Measurements from ENCODE around the gene RABGAP1L. TPM values are rescaled to one million over a fixed set of nuclear protein-coding genes. Genes with fewer than 3 reads are reported as not detected.

The RABGAP1L gene
- total and polyA plus RNA-seq, 10 of the 15 experiments (the other 5 are each of a cell fraction or from before 2014, with no cell fraction given) = 5.8 to 194 (median 113) TPM

GRCh38 chr1:174997041-174997440, 837.7 kb downstream of the RABGAP1L start:
- H3K27ac ChIP-seq (ENCODE audit: control insufficient read depth, insufficient read depth) = no peak overlapping the region
- ChIA-PET RAD21 (ENCODE audit: unreplicated experiment) (interaction anchor here (0.6 to 4.4 kb wide), 8 partner anchors 8 to 123 kb away, joined by 3 to 58 read pairs (median 7); partner anchors contain the start of gene MRPS14), CTCF (interaction anchor here (0.6 to 5.2 kb wide), 5 partner anchors 12 to 231 kb away, joined by 3 to 54 read pairs (median 27); no protein-coding TSS in a partner anchor), SMC1A (ENCODE audit: uncharacterized antibody, unreplicated experiment) (interaction anchor here (0.6 to 6.5 kb wide), 9 partner anchors 14 to 228 kb away, joined by 3 to 89 read pairs (median 7); partner anchors contain the start of gene MRPS14), POLR2A (interaction anchor here (1.1 to 4.7 kb wide), 2 partner anchors 27 to 30 kb away, joined by 5 to 45 read pairs; partner anchors contain the start of gene MRPS14)
- no peak for TF ChIP-seq SMARCA5 (IDR thresholded peaks at IDR 0.05)
- no peak for TF ChIP-seq BRCA1 (IDR thresholded peaks at IDR 0.05; ENCODE audit: low read depth, low read length)
- TF ChIP-seq IRF4 (IDR thresholded peaks at IDR 0.05; ENCODE audit: low read depth, low read length) = no peak
- no peak for TF ChIP-seq RUNX3 (IDR thresholded peaks at IDR 0.05; ENCODE audit: low read length)
- no peak for TF ChIP-seq KAT2A (conservative IDR thresholded peaks at IDR 0.05; ENCODE audit: control insufficient read depth, low read depth, low read length)
- TF ChIP-seq KDM1A (IDR thresholded peaks at IDR 0.05; ENCODE audit: borderline replicate concordance) = no peak
- TF ChIP-seq HDAC6 (IDR thresholded peaks at IDR 0.05; ENCODE audit: unreplicated experiment) = no peak
- TF ChIP-seq CBFB (IDR thresholded peaks at IDR 0.05; ENCODE audit: low read depth) = no peak
- TF ChIP-seq YY1 (IDR thresholded peaks at IDR 0.05; ENCODE audit: low read depth, low read length) = no peak
- peaks cover 0 to 6% of the 10 kb centered on the region in 2 experiments; a peak in 2 of 4 replicates for H3K36me3 ChIP-seq (ENCODE audit: control insufficient read depth in 2 of 2, insufficient read depth in 2 of 2, low read length in 1 of 2)
- H3K27me3 ChIP-seq (replicated peaks in 1 of 2; ENCODE audit: control insufficient read depth in 2 of 2, insufficient read depth in 2 of 2, low read length in 1 of 2) = no peaks in the 10 kb centered on the region
- no TSS peak for BruUV-seq (replicated peaks)
- H3K9ac ChIP-seq (ENCODE audit: control insufficient read depth, insufficient read depth, low read length) = no peak overlapping the region
- no peaks in the 10 kb centered on the region for H3K9me3 ChIP-seq (replicated peaks; ENCODE audit: control insufficient read depth, insufficient read depth, low read length)
- H4K20me1 ChIP-seq (ENCODE audit: control insufficient read depth, insufficient read depth) = no peaks in the 10 kb centered on the region
- WGBS (ENCODE audit: insufficient coverage, insufficient replicate concordance, low lambda C conversion rate, missing lambda C conversion rate) = 83% methylated on average over 3 of the region's 3 CpGs
- 0 out of 2 replicates have a peak overlapping the region, but pooled peaks have one; percentile 7 for H3K4me2 ChIP-seq (ENCODE audit: control insufficient read depth, insufficient read depth)
- intact Hi-C loops (cut with micrococcal nuclease; ENCODE audit: unreplicated experiment) = loop anchor here (5.0 to 10.0 kb wide), 4 partner anchors 210 to 1172 kb away; partner anchors contain the start of genes CENPL, DARS2 and RABGAP1L
- FAIRE-seq (no peak), ATAC-seq (no peak), DNase-seq (ENCODE audit: low read depth, low spot score) (no peak)
- in situ Hi-C loops (cut with MboI) = loop anchor here (5.0 to 10.0 kb wide), 2 partner anchors 225 to 732 kb away; no protein-coding TSS in a partner anchor
- no peak overlapping the region for H2AFZ ChIP-seq (ENCODE audit: control insufficient read depth, low read depth, low read length)
- H3K4me3 ChIP-seq = no peak overlapping the region
- no peaks in the 10 kb centered on the region; the same call in 1 of the 2 replicates for H3K4me1 ChIP-seq (ENCODE audit: control insufficient read depth, insufficient read depth, low read length)
- peaks cover 31% of the 10 kb centered on the region for H3K79me2 ChIP-seq (ENCODE audit: control insufficient read depth, insufficient read depth, low read length)

Data from GM12878 (cell line).